Brain microvascular endothelial cell (primary cell): Measurements from ENCODE around the gene TLL1.

Experiments
- DNase-seq: peaks from one replicate; pipeline ENCODE4 v3.0.0-alpha.2; 2020
- H3K27ac ChIP-seq: fragments of 250-450 bp; sonication (Bioruptor Pico); 2 replicates; pipeline ENCODE4 v1.5.1; 2020; ENCODE audit warnings: mild to moderate bottlenecking, moderate library complexity
- H3K27me3 ChIP-seq: fragments of 250-450 bp; sonication (Bioruptor Pico); replicated peaks from 2 replicates; pipeline ENCODE4 v1.5.1; 2020; ENCODE audit warnings: mild to moderate bottlenecking
- H3K36me3 ChIP-seq: fragments of 250-450 bp; sonication (Bioruptor Pico); replicated peaks from 2 replicates; pipeline ENCODE4 v1.5.1; 2020; ENCODE audit warnings: mild to moderate bottlenecking
- H3K4me3 ChIP-seq: 2 replicates; pipeline ENCODE4 v1.5.1; 2011; ENCODE audit warnings: low read depth, mild to moderate bottlenecking, control low read depth, low read length, moderate library complexity
- CTCF ChIP-seq: IDR thresholded peaks from 2 replicates; pipeline ENCODE4 v1.5.1; 2011; ENCODE audit warnings: low read depth, mild to moderate bottlenecking, moderate library complexity, low read length, control low read depth, inconsistent platforms; ENCODE audit errors: missing control alignments
- in situ Hi-C: cut with HindIII; loops from 2 replicates; pipeline ENCODE4 v1.10.0; 2017; ENCODE audit warnings: low sequenced_read_pairs, low pct_ligation_motif_present

The TLL1 gene

GRCh38 chr4:165874791-165875371, 1.8 kb downstream of the TLL1 start:
- TF ChIP-seq CTCF = no peak
- H3K36me3 ChIP-seq = no peaks in the 10 kb centered on the region
- H3K27me3 ChIP-seq = peaks cover 9% of the 10 kb centered on the region
- peak overlapping the region; percentile 62 for H3K4me3 ChIP-seq
- no peak overlapping the region for H3K27ac ChIP-seq
- in situ Hi-C loops = no loop called here
- DNase-seq = no peak

- H3K27me3 ChIP-seq = peaks cover 9% of the 10 kb centered on the region
- DNase-seq = no peak
- in situ Hi-C loops = no loop called here
Observed at GRCh38 chr4:165875446-165875845, 2.4 kb downstream of the TLL1 start.

GRCh38 chr4:165877286-165877685, 4.2 kb downstream of the TLL1 start:
- Histone ChIP-seq H3K36me3 (no peaks in the 10 kb centered on the region), H3K4me3 (no peak overlapping the region), H3K27ac (no peak overlapping the region), H3K27me3 (peaks cover 9% of the 10 kb centered on the region)
- no peak for TF ChIP-seq CTCF
- in situ Hi-C loops = no loop called here
- DNase-seq = peak; percentile 48

More at GRCh38 chr4:165875446-165875845, 2.4 kb downstream of the TLL1 start:
- no peak for TF ChIP-seq CTCF
- H3K27ac ChIP-seq = no peak overlapping the region
- no peak overlapping the region for H3K4me3 ChIP-seq
- no peaks in the 10 kb centered on the region for H3K36me3 ChIP-seq

- in situ Hi-C loops = no loop called here
- DNase-seq = no peak
- Histone ChIP-seq H3K36me3 (no peaks in the 10 kb centered on the region), H3K4me3 (no peak overlapping the region), H3K27me3 (peaks cover 4% of the 10 kb centered on the region), H3K27ac (no peak overlapping the region)
- no peak for TF ChIP-seq CTCF
Observed at GRCh38 chr4:165879641-165880040, 6.6 kb downstream of the TLL1 start.

GRCh38 chr4:165894159-165894558, 21.1 kb downstream of the TLL1 start:
- no peak for TF ChIP-seq CTCF
- H3K36me3 ChIP-seq = no peaks in the 10 kb centered on the region
- in situ Hi-C loops = no loop called here

GRCh38 chr4:165905405-165906027, 32.5 kb downstream of the TLL1 start:
- TF ChIP-seq CTCF = no peak
- Histone ChIP-seq H3K36me3 (no peaks in the 10 kb centered on the region), H3K27me3 (no peaks in the 10 kb centered on the region), H3K27ac (no peak overlapping the region), H3K4me3 (no peak overlapping the region)
- peak; percentile 9 for DNase-seq
- in situ Hi-C loops = no loop called here

More at GRCh38 chr4:165894159-165894558, 21.1 kb downstream of the TLL1 start:
- no peak for DNase-seq
- Histone ChIP-seq H3K27ac (no peak overlapping the region), H3K4me3 (no peak overlapping the region), H3K27me3 (no peaks in the 10 kb centered on the region)
